HepG2 (cell line): ENCODE results near the gene SND1. TPM values are rescaled to one million over a fixed set of nuclear protein-coding genes. Genes with fewer than 3 reads are reported as not detected.

Experiments
- ARID5B ChIP-seq: IDR thresholded peaks from 2 replicates; pipeline ENCODE4 v1.4.0; 2020; ENCODE audit warnings: mild to moderate bottlenecking, missing genetic modification reagents
- CBFB ChIP-seq: sonication (generic); formaldehyde crosslinking; IDR thresholded peaks from 2 replicates; pipeline ENCODE4 v1.4.0; 2020; ENCODE audit warnings: missing genetic modification reagents
- FOSL2 ChIP-seq: sonication (generic); formaldehyde crosslinking; IDR thresholded peaks from 2 replicates; pipeline ENCODE4 v1.4.0; 2020; ENCODE audit warnings: missing genetic modification reagents
- FOXP1 ChIP-seq, 2 experiments: fragments of 450-650 bp in 1 of 2; IDR thresholded peaks; 2 replicates each; pipeline ENCODE4 v1.6.1; 2017 to 2018; ENCODE audit warnings: antibody characterized with exemption in 1 of 2
- HMG20A ChIP-seq: IDR thresholded peaks from 2 replicates; pipeline ENCODE4 v1.6.1; 2016; ENCODE audit warnings: borderline replicate concordance
- IKZF4 ChIP-seq: sonication (generic); formaldehyde crosslinking; IDR thresholded peaks from 2 replicates; pipeline ENCODE4 v1.5.1; 2020; ENCODE audit warnings: borderline replicate concordance, mild to moderate bottlenecking, low read depth, missing genetic modification reagents; ENCODE audit errors: not compliant biosample characterization
- IRF2 ChIP-seq: IDR thresholded peaks from 2 replicates; pipeline ENCODE4 v1.6.1; 2018; ENCODE audit warnings: missing genetic modification reagents, missing compliant biosample characterization
- NR2F2 ChIP-seq: IDR thresholded peaks from 2 replicates; pipeline ENCODE4 v1.6.1; 2012; ENCODE audit warnings: low read depth, inconsistent platforms, borderline replicate concordance
- PITX1 ChIP-seq: sonication (generic); formaldehyde crosslinking; IDR thresholded peaks from 2 replicates; pipeline ENCODE4 v1.5.1; 2020; ENCODE audit warnings: mild to moderate bottlenecking, missing genetic modification reagents
- POGZ ChIP-seq: sonication (generic); formaldehyde crosslinking; IDR thresholded peaks from 2 replicates; pipeline ENCODE4 v1.4.0; 2020; ENCODE audit warnings: mild to moderate bottlenecking, missing genetic modification reagents
- SAP130 ChIP-seq: IDR thresholded peaks from 2 replicates; pipeline ENCODE4 v1.6.1; 2016; ENCODE audit warnings: low read depth
- SOX13 ChIP-seq, 3 experiments: fragments of 450-650 bp in 1 of 3; sonication (generic) in 1 of 3; formaldehyde crosslinking in 1 of 3; IDR thresholded peaks in 2 of 3; conservative IDR thresholded peaks in 1 of 3; 2 replicates each; pipeline versions ENCODE4 v1.5.0 to v1.6.1; 2016 to 2020; ENCODE audit warnings: antibody characterized with exemption in 1 of 3, mild to moderate bottlenecking in 1 of 3, missing compliant biosample characterization in 1 of 3, missing genetic modification reagents in 1 of 3, moderate library complexity in 1 of 3
- TFDP1 ChIP-seq: IDR thresholded peaks from 2 replicates; pipeline ENCODE4 v1.6.1; 2016; ENCODE audit warnings: missing compliant biosample characterization, missing genetic modification reagents, borderline replicate concordance
- THAP11 ChIP-seq: IDR thresholded peaks from 2 replicates; pipeline ENCODE4 v1.6.1; 2016; ENCODE audit warnings: missing biosample characterization, missing genetic modification reagents
- TRIM22 ChIP-seq: fragments of 450-650 bp; IDR thresholded peaks from 2 replicates; pipeline ENCODE4 v1.6.1; 2017
- ZGPAT ChIP-seq: IDR thresholded peaks from 2 replicates; pipeline ENCODE4 v1.6.1; 2016; ENCODE audit warnings: mild to moderate bottlenecking
- ZNF17 ChIP-seq: sonication (generic); formaldehyde crosslinking; IDR thresholded peaks from 2 replicates; pipeline ENCODE4 v1.5.0; 2020; ENCODE audit warnings: mild to moderate bottlenecking, missing genetic modification reagents
- ZNF75D ChIP-seq: sonication (generic); formaldehyde crosslinking; IDR thresholded peaks from 2 replicates; pipeline ENCODE4 v1.8.1; 2023; ENCODE audit warnings: missing genetic modification reagents, mild to moderate bottlenecking, borderline replicate concordance
- polyA plus RNA-seq, 8 experiments: library from polyadenylated mRNA; depleted of rRNA in 3 of 8; stranded (reverse) in 7 of 8; unstranded in 1 of 8; fragments of >200 nt; fragmentation: Illumina TruSeq in 4 of 8; extraction: Trizol in 4 of 8; gene quantifications; 2 replicates each; pipeline versions ENCODE4 v1.2.1 to v1.2.3, GENCODE V29; 2011 to 2016; ENCODE audit warnings: low read depth in 4 of 8, missing spikeins in 1 of 8, mixed read lengths in 1 of 8; ENCODE audit not compliant: insufficient read depth in 1 of 8
- total RNA-seq, 5 experiments: library from RNA; depleted of rRNA; stranded (reverse); fragments of >200 nt; fragmentation: Illumina TruSeq; extraction: Trizol; gene quantifications; 2 replicates each; pipeline ENCODE4 v1.2.3, GENCODE V29; 2016; ENCODE audit warnings: low read depth in 1 of 5
- TF ChIP-seq, protein P1 (sequence below): IDR thresholded peaks from 2 replicates; pipeline ENCODE4 v1.6.1; 2016; ENCODE audit warnings: low read depth

The SND1 gene
- total and polyA plus RNA-seq, 2 of the 13 experiments (the other 11 are each of a cell fraction or from before 2014, with no cell fraction given): 110 to 182 TPM

DNA sequence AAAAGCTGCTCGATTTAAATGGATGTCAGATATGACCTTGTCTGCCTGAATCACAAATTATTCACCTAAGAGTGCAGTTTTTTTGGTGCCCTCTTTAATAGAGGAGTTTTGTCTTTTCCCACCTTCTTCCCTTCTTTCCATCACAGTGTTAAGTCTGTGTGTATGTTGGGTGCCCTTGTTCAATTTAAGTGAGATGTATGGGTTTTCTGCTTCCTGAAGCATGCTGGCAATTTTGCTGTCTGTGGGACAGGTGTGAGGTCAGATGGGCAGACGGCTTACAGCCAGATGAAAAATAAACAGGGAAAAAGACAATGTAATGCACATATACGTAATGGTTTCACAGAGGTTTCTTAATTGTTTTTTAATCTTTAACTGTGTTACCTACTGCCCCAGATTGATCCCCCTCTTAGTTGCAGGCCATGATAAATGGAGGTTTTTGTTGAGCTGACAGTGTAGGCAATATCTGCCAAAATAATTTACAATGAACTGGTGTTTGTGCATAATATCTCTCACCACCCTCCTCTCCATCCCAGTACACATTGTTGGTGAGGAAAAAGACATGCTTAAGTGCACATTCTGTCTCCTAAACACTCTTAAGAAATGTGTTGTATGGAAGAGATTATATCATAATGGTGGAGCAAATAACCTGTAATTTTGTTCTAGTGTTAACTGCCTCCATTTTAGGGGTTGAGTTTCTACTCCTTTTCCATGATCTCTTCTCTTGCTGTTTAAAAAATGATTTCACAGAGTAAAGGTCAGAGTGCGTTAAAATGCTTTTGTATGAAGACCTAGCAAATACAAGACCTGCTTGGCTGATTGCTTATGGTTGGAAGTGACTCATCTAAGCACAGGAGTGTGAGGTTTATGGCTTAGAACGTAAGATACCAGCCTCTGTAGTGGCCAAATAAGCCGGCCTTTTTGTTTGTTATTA lies 255.4 kb downstream of the SND1 start (continued):
- TF ChIP-seq ARID5B (CRISPR knock-in tag): peak; percentile 83
- no peak for TF ChIP-seq SOX13 (IDR thresholded peaks at IDR 0.05)
- peak in 1 of 2 experiments; percentile 54; a peak in 1 of 4 replicates for TF ChIP-seq SOX13 (CRISPR knock-in tag; conservative IDR thresholded peaks at IDR 0.05 in 1 of 2, IDR thresholded peaks at IDR 0.05 in 1 of 2)
- no peak for TF ChIP-seq IKZF4 (CRISPR knock-in tag)
- TF ChIP-seq, protein P1, sequence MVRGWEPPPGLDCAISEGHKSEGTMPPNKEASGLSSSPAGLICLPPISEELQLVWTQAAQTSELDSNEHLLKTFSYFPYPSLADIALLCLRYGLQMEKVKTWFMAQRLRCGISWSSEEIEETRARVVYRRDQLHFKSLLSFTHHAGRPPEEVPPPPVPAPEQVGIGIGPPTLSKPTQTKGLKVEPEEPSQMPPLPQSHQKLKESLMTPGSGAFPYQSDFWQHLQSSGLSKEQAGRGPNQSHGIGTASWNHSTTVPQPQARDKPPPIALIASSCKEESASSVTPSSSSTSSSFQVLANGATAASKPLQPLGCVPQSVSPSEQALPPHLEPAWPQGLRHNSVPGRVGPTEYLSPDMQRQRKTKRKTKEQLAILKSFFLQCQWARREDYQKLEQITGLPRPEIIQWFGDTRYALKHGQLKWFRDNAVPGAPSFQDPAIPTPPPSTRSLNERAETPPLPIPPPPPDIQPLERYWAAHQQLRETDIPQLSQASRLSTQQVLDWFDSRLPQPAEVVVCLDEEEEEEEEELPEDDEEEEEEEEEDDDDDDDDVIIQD: peak; percentile 53; the same call in 1 of the 2 replicates
- peak; percentile 60 for TF ChIP-seq SAP130 (CRISPR knock-in tag)
- TF ChIP-seq IRF2: no peak
- TF ChIP-seq HMG20A (CRISPR knock-in tag): peak; percentile 62; the same call in 1 of the 2 replicates
- TF ChIP-seq NR2F2: peak; percentile 37; the same call in 1 of the 2 replicates
- no peak for TF ChIP-seq TRIM22
- TF ChIP-seq THAP11 (CRISPR knock-in tag): 0 out of 2 replicates have a peak, but pooled peaks have one; percentile 26
- TF ChIP-seq FOXP1 (IDR thresholded peaks at IDR 0.05): no peak
- TF ChIP-seq FOXP1 (CRISPR knock-in tag; IDR thresholded peaks at IDR 0.05): peak; percentile 47; the same call in 1 of the 2 replicates
- TF ChIP-seq POGZ: 0 out of 2 replicates have a peak, but pooled peaks have one; percentile 12
- TF ChIP-seq CBFB (CRISPR knock-in tag): no peak
- peak; percentile 48; the same call in 1 of the 2 replicates for TF ChIP-seq ZGPAT (CRISPR knock-in tag)
- 0 out of 2 replicates have a peak, but pooled peaks have one; percentile 27 for TF ChIP-seq PITX1
- no peak for TF ChIP-seq ZNF17 (CRISPR knock-in tag)
- TF ChIP-seq FOSL2 (CRISPR knock-in tag): peak; percentile 95
- no peak for TF ChIP-seq ZNF75D (CRISPR knock-in tag)
- no peak for TF ChIP-seq TFDP1
